ENCODE results near the gene SLC38A3.
"Not testable (repeated sequence)": the region's sequence is repeated elsewhere in the genome, so short reads cannot be mapped to it uniquely, and the experiment has no call there.

SLC38A3 gene

DNA sequence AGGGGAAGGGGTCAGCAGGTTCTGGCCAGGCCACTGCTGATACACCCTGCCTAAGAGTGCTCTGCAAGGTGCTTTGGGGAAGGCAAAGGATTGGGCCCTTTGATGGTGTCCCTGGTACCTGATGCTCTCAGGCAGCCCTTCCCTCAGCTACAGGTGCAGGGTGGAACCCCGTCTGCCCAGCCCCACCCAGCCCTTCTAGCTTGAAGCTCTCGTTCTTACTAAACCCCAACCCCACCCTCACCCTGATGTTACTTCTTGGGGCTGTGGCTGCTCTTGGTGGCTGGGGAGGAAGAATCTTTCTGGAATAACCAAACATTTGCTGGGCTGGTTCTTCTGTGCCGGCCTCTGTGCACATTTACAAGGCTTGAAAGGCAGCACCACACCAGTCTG is 37.3 kb downstream of the SLC38A3 start:
- Histone ChIP-seq H2BK5ac (ENCODE audit: low read depth, low read length, poor library complexity) (no peak overlapping the region), H3K4me2 (ENCODE audit: low read length) (no peak overlapping the region), H2AFZ (ENCODE audit: insufficient read depth, low read length, poor library complexity) (no peak overlapping the region), H2BK12ac (ENCODE audit: low read length) (no peak overlapping the region), H3K36me3 (ENCODE audit: control insufficient read depth in 1 of 2, insufficient read depth in 2 of 2, low read length in 2 of 2) (peaks cover 14 to 18% of the 10 kb centered on the region in 2 experiments), H3K14ac (ENCODE audit: low read length) (no peak overlapping the region), H3K27ac (ENCODE audit: low read depth, low read length) (no peak overlapping the region), H4K12ac (ENCODE audit: low read depth, low read length) (no peak overlapping the region), H3K23ac (ENCODE audit: low read length) (no peak overlapping the region), H3K27me3 (ENCODE audit: insufficient read depth, low read length) (no peaks in the 10 kb centered on the region), H3K4me1 (ENCODE audit: control insufficient read depth in 1 of 2, insufficient read depth in 2 of 2, low read length in 2 of 2) (peaks cover 44 to 52% of the 10 kb centered on the region in 2 experiments), H2BK120ac (ENCODE audit: insufficient read depth, low read length, poor library complexity) (no peak overlapping the region), H3K79me1 (ENCODE audit: low read length) (peaks cover 15% of the 10 kb centered on the region), H3K9me3 (ENCODE audit: insufficient read depth, low read depth, low read length) (no peaks in the 10 kb centered on the region), H3K9ac (ENCODE audit: low read length) (no peak overlapping the region), H3K4ac (ENCODE audit: low read depth, low read length) (no peak overlapping the region), H4K91ac (ENCODE audit: low read depth, low read length) (peak overlapping the region; percentile 37), H2AK5ac (ENCODE audit: low read length) (no peak overlapping the region), H3K79me2 (ENCODE audit: control insufficient read depth, insufficient read depth, low read length, poor library complexity) (peaks cover 16% of the 10 kb centered on the region), H3K4me3 (ENCODE audit: low read depth, low read length) (no peak overlapping the region), H3K18ac (ENCODE audit: low read length) (no peak overlapping the region), H4K8ac (ENCODE audit: low read depth, low read length) (no peak overlapping the region)
- no peak for DNase-seq
- no CpG with 5 or more reads among the region's 3 CpGs for WGBS (ENCODE audit: extremely low coverage, insufficient coverage, insufficient read length)

DNA sequence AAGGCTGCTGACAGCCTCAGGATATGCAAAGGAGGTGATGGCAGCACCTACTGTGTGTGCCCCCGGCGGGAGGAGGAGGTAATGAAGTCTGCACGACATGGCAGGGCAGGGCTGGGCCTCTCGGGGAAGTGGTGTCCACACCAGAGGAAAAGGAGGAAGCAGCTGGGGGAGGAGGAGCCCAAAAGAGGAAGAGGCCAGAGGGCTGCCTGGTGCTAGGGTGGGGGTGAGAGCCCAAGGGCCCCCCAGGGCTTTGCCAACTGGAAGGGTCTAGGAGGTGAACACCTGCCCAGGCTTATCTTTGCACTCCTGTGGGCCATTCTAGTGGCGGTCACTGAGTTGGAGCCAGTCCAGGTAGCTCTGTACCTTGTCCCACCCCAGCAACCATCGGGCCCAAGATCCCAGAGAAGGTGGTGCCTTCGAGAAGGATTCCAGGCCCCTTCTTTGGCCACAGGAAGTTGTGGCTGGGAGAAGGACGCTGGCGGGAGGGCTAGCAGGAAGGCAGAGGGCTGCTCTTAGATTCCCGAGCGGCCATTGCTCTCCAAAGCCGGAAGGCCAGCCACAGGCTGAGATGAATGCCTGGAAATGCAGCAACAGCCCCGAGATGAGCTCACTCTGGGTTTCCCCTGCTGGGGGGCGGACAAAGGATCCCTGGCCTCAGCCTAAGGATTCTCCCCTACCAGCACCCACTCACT is 37.9 kb downstream of the SLC38A3 start:
- Histone ChIP-seq H3K4ac (ENCODE audit: low read depth, low read length) (peak overlapping the region; percentile 36), H3K27ac (ENCODE audit: low read depth, low read length) (peak overlapping the region; percentile 41), H3K79me2 (ENCODE audit: control insufficient read depth, insufficient read depth, low read length, poor library complexity) (peaks cover 12% of the 10 kb centered on the region), H2BK5ac (ENCODE audit: low read depth, low read length, poor library complexity) (peak overlapping the region; percentile 14), H4K12ac (ENCODE audit: low read depth, low read length) (no peak overlapping the region), H3K14ac (ENCODE audit: low read length) (no peak overlapping the region), H3K4me2 (ENCODE audit: low read length) (no peak overlapping the region), H2AFZ (ENCODE audit: insufficient read depth, low read length, poor library complexity) (no peak overlapping the region), H3K79me1 (ENCODE audit: low read length) (peaks cover 12% of the 10 kb centered on the region), H3K4me3 (ENCODE audit: low read depth, low read length) (peak overlapping the region; percentile 21), H3K36me3 (ENCODE audit: control insufficient read depth in 1 of 2, insufficient read depth in 2 of 2, low read length in 2 of 2) (peaks cover 16 to 21% of the 10 kb centered on the region in 2 experiments), H2AK5ac (ENCODE audit: low read length) (peak overlapping the region; percentile 14), H4K8ac (ENCODE audit: low read depth, low read length) (peak overlapping the region; percentile 14), H3K23ac (ENCODE audit: low read length) (no peak overlapping the region), H3K4me1 (ENCODE audit: control insufficient read depth in 1 of 2, insufficient read depth in 2 of 2, low read length in 2 of 2) (peaks cover 39 to 48% of the 10 kb centered on the region in 2 experiments), H3K27me3 (ENCODE audit: insufficient read depth, low read length) (no peaks in the 10 kb centered on the region), H3K18ac (ENCODE audit: low read length) (peak overlapping the region; percentile 39), H4K91ac (ENCODE audit: low read depth, low read length) (peak overlapping the region; percentile 41), H2BK12ac (ENCODE audit: low read length) (no peak overlapping the region), H3K9me3 (ENCODE audit: insufficient read depth, low read depth, low read length) (no peaks in the 10 kb centered on the region), H2BK120ac (ENCODE audit: insufficient read depth, low read length, poor library complexity) (no peak overlapping the region), H3K9ac (ENCODE audit: low read length) (no peak overlapping the region)
- no CpG with 5 or more reads among the region's 14 CpGs for WGBS (ENCODE audit: extremely low coverage, insufficient coverage, insufficient read length)
- DNase-seq, result peak; percentile 65 to 77

DNA sequence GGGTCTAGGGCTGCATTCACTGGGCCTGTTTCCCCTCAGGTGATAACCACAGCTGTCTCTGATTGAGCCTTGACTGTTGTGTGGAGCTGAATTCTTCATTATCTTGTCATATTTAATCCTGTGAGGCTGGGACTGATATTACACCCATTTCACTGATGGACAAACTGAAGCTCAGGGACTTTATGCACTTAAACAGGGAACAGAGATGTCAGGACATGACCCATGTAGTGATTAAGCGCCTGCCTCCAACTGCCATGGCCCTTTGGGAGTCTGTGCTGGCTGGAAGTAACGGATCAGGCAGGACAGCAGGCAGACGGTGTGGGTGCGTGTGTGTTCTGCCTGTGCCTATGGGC is 38.4 kb downstream of the SLC38A3 start:
- Histone ChIP-seq H3K4me2 (ENCODE audit: low read length) (no peak overlapping the region), H3K27me3 (ENCODE audit: insufficient read depth, low read length) (no peaks in the 10 kb centered on the region), H3K4me1 (ENCODE audit: control insufficient read depth in 1 of 2, insufficient read depth in 2 of 2, low read length in 2 of 2) (peaks cover 39 to 50% of the 10 kb centered on the region in 2 experiments), H3K9me3 (ENCODE audit: insufficient read depth, low read depth, low read length) (no peaks in the 10 kb centered on the region), H3K36me3 (ENCODE audit: control insufficient read depth in 1 of 2, insufficient read depth in 2 of 2, low read length in 2 of 2) (peaks cover 16 to 18% of the 10 kb centered on the region in 2 experiments), H2BK12ac (ENCODE audit: low read length) (no peak overlapping the region), H2AFZ (ENCODE audit: insufficient read depth, low read length, poor library complexity) (no peak overlapping the region), H2AK5ac (ENCODE audit: low read length) (no peak overlapping the region), H3K4ac (ENCODE audit: low read depth, low read length) (peak overlapping the region; percentile 36), H3K79me2 (ENCODE audit: control insufficient read depth, insufficient read depth, low read length, poor library complexity) (peaks cover 12% of the 10 kb centered on the region), H2BK5ac (ENCODE audit: low read depth, low read length, poor library complexity) (peak overlapping the region; percentile 14), H2BK120ac (ENCODE audit: insufficient read depth, low read length, poor library complexity) (no peak overlapping the region), H3K14ac (ENCODE audit: low read length) (no peak overlapping the region), H3K18ac (ENCODE audit: low read length) (no peak overlapping the region), H4K8ac (ENCODE audit: low read depth, low read length) (no peak overlapping the region), H3K79me1 (ENCODE audit: low read length) (peaks cover 12% of the 10 kb centered on the region), H3K27ac (ENCODE audit: low read depth, low read length) (peak overlapping the region; percentile 41), H3K23ac (ENCODE audit: low read length) (no peak overlapping the region), H3K9ac (ENCODE audit: low read length) (no peak overlapping the region), H4K91ac (ENCODE audit: low read depth, low read length) (peak overlapping the region; percentile 41), H3K4me3 (ENCODE audit: low read depth, low read length) (no peak overlapping the region), H4K12ac (ENCODE audit: low read depth, low read length) (no peak overlapping the region)
- WGBS (ENCODE audit: extremely low coverage, insufficient coverage, insufficient read length), result no CpG with 5 or more reads among the region's 4 CpGs
- DNase-seq, result no peak

DNA sequence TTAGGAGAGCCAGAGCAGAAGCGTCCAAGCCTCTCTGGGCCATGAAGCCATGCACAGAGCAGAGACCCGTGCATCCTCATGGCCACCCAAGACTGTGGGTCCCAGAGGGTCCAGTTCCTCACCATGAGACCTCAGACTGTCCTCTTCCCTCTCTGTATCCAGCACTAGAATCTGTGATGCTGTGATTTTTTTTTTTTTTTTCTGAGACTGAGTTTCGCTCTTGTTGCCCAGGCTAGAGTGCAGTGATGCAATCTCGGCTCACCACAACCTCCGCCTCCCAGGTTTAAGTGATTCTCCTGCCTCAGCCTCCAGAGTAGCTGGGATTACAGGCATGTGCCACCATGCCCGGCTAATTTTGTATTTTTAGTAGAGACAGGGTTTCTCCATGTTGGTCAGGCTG is 39.7 kb downstream of the SLC38A3 start:
- no CpG with 5 or more reads among the region's 6 CpGs for WGBS (ENCODE audit: extremely low coverage, insufficient coverage, insufficient read length)
- H4K8ac ChIP-seq (ENCODE audit: low read depth, low read length); DNase-seq; H2AK5ac ChIP-seq (ENCODE audit: low read length); H3K14ac ChIP-seq (ENCODE audit: low read length); H3K9ac ChIP-seq (ENCODE audit: low read length); H3K9me3 ChIP-seq (ENCODE audit: insufficient read depth, low read depth, low read length); H3K27ac ChIP-seq (ENCODE audit: low read depth, low read length); H3K27me3 ChIP-seq (ENCODE audit: insufficient read depth, low read length); H4K91ac ChIP-seq (ENCODE audit: low read depth, low read length); H2BK120ac ChIP-seq (ENCODE audit: insufficient read depth, low read length, poor library complexity); H4K12ac ChIP-seq (ENCODE audit: low read depth, low read length); H3K23ac ChIP-seq (ENCODE audit: low read length); H3K4me2 ChIP-seq (ENCODE audit: low read length); H2BK5ac ChIP-seq (ENCODE audit: low read depth, low read length, poor library complexity); H2AFZ ChIP-seq (ENCODE audit: insufficient read depth, low read length, poor library complexity); H3K4me3 ChIP-seq (ENCODE audit: low read depth, low read length); H2BK12ac ChIP-seq (ENCODE audit: low read length): not testable (repeated sequence)
- H3K4ac ChIP-seq (ENCODE audit: low read depth, low read length), result peak overlapping the region; percentile 22
- H3K18ac ChIP-seq (ENCODE audit: low read length), result peak overlapping the region; percentile 39
- peaks cover 13% of the 10 kb centered on the region for H3K79me1 ChIP-seq (ENCODE audit: low read length)
- peaks cover 12% of the 10 kb centered on the region for H3K79me2 ChIP-seq (ENCODE audit: control insufficient read depth, insufficient read depth, low read length, poor library complexity)
- peaks cover 39 to 49% of the 10 kb centered on the region in 2 experiments for H3K4me1 ChIP-seq (ENCODE audit: control insufficient read depth in 1 of 2, insufficient read depth in 2 of 2, low read length in 2 of 2)
- peaks cover 11 to 22% of the 10 kb centered on the region in 2 experiments for H3K36me3 ChIP-seq (ENCODE audit: control insufficient read depth in 1 of 2, insufficient read depth in 2 of 2, low read length in 2 of 2)
